HG03460 (cell line): ENCODE results near the gene NCAPD2.
"Not testable (repeated sequence)": the region's sequence is repeated elsewhere in the genome, so short reads cannot be mapped to it uniquely, and the experiment has no call there.

Experiments used
- ATAC-seq: cut with Tn5 transposase; IDR thresholded peaks from one replicate; pipeline ENCODE4 v1.9.1; 2021; ENCODE audit not compliant: unreplicated experiment

Gene NCAPD2

GRCh38 chr12:6532051-6532926 lies 38.4 kb downstream of the NCAPD2 start:
- ATAC-seq, result peak; percentile 24

- peak; percentile 17 for ATAC-seq
Observed at GRCh38 chr12:6532927-6533652, 39.2 kb downstream of the NCAPD2 start.

GRCh38 chr12:6533653-6533922 lies 39.7 kb downstream of the NCAPD2 start:
- peak; percentile 4 for ATAC-seq

- ATAC-seq, result peak; percentile 50
Observed at GRCh38 chr12:6533923-6534694, 40.2 kb downstream of the NCAPD2 start, which contains the start of gene GAPDH. Gene GAPDH (plus strand): TSS chr12:6534517. CDS start chr12:6534833, 316 bp downstream.

GRCh38 chr12:6534695-6534944 lies 40.7 kb downstream of the NCAPD2 start:
- no peak for ATAC-seq

GRCh38 chr12:6534945-6535696 lies 41.2 kb downstream of the NCAPD2 start:
- ATAC-seq, result peak; percentile 0

- ATAC-seq, result no peak
Observed at GRCh38 chr12:6535697-6535946, 41.7 kb downstream of the NCAPD2 start.

GRCh38 chr12:6535960-6536847 lies 42.3 kb downstream of the NCAPD2 start:
- ATAC-seq, result no peak

- no peak for ATAC-seq
Observed at GRCh38 chr12:6536894-6537579, 43.1 kb downstream of the NCAPD2 start.

- not testable (repeated sequence) for ATAC-seq
Observed at GRCh38 chr12:6537580-6538419, 43.9 kb downstream of the NCAPD2 start.

GRCh38 chr12:6538420-6539313 lies 44.8 kb downstream of the NCAPD2 start:
- no peak for ATAC-seq

GRCh38 chr12:6539314-6539682 lies 45.4 kb downstream of the NCAPD2 start:
- no peak for ATAC-seq

- ATAC-seq, result no peak
Observed at GRCh38 chr12:6539707-6540134, 45.8 kb downstream of the NCAPD2 start.

- ATAC-seq, result no peak
Observed at GRCh38 chr12:6540181-6540877, 46.4 kb downstream of the NCAPD2 start.

GRCh38 chr12:6541371-6542165 lies 47.7 kb downstream of the NCAPD2 start:
- ATAC-seq, result no peak

- no peak for ATAC-seq
Observed at GRCh38 chr12:6542209-6543009, 48.5 kb downstream of the NCAPD2 start.
